MG63 (cell line): ENCODE data around the gene MED12L. TPM values are rescaled to one million over a fixed set of nuclear protein-coding genes. Genes with fewer than 3 reads are reported as not detected.
"Not testable (repeated sequence)": the region's sequence is repeated elsewhere in the genome, so short reads cannot be mapped to it uniquely, and the experiment has no call there.

Source experiments
- DNase-seq: peaks from one replicate; pipeline ENCODE4 v3.0.0-alpha.2; 2020
- H3K27me3 ChIP-seq: fragments of 250-450 bp; sonication (Bioruptor Pico); 2 replicates; pipeline ENCODE4 v1.5.1; 2020; ENCODE audit warnings: mild to moderate bottlenecking, moderate library complexity
- H3K36me3 ChIP-seq: fragments of 250-450 bp; sonication (Bioruptor Pico); 2 replicates; pipeline ENCODE4 v1.5.1; 2020; ENCODE audit warnings: mild to moderate bottlenecking, moderate library complexity
- H3K4me3 ChIP-seq: fragments of 250-450 bp; sonication (Bioruptor Pico); 2 replicates; pipeline ENCODE4 v1.5.1; 2020; ENCODE audit warnings: mild to moderate bottlenecking, moderate library complexity
- H3K9me3 ChIP-seq: fragments of 250-450 bp; sonication (Bioruptor Pico); 2 replicates; pipeline ENCODE4 v1.5.1; 2020; ENCODE audit warnings: mild to moderate bottlenecking, moderate library complexity
- total RNA-seq: library from RNA; depleted of rRNA; stranded (reverse); fragments of >200 nt; shearing (Covaris generic); gene quantifications from 2 replicates; pipeline ENCODE4 v1.2.3, GENCODE V29; 2014; ENCODE audit warnings: low replicate concordance

MED12L gene
- total RNA-seq, 1 experiment from 2014 or later: not detected

- not testable (repeated sequence) for DNase-seq, H3K4me3 ChIP-seq, H3K27me3 ChIP-seq, H3K9me3 ChIP-seq, H3K36me3 ChIP-seq
These were observed 306.7 kb downstream of the MED12L start for GRCh38 chr3:151392191-151392590.

- no peaks in the 10 kb centered on the region for H3K9me3 ChIP-seq
- DNase-seq: no peak
- H3K4me3 ChIP-seq: no peak overlapping the region
- no peaks in the 10 kb centered on the region for H3K27me3 ChIP-seq
- H3K36me3 ChIP-seq: no peaks in the 10 kb centered on the region
These were observed 307.8 kb downstream of the MED12L start for GRCh38 chr3:151393146-151393830.

- H3K9me3 ChIP-seq: no peaks in the 10 kb centered on the region
- no peak overlapping the region for H3K4me3 ChIP-seq
- no peak for DNase-seq
- no peaks in the 10 kb centered on the region for H3K27me3 ChIP-seq
- no peaks in the 10 kb centered on the region for H3K36me3 ChIP-seq
These were observed 308.5 kb downstream of the MED12L start for GRCh38 chr3:151393941-151394340.

GRCh38 chr3:151394611-151395010 is 309.1 kb downstream of the MED12L start:
- no peaks in the 10 kb centered on the region for H3K9me3 ChIP-seq

GRCh38 chr3:151395806-151396205 is 310.3 kb downstream of the MED12L start:
- Histone ChIP-seq H3K36me3 (no peaks in the 10 kb centered on the region), H3K4me3 (no peak overlapping the region), H3K27me3 (no peaks in the 10 kb centered on the region), H3K9me3 (no peaks in the 10 kb centered on the region)
- DNase-seq: no peak

More at GRCh38 chr3:151394611-151395010, 309.1 kb downstream of the MED12L start:
- Histone ChIP-seq H3K36me3 (no peaks in the 10 kb centered on the region), H3K4me3 (no peak overlapping the region), H3K27me3 (no peaks in the 10 kb centered on the region)
- no peak for DNase-seq

- Histone ChIP-seq H3K4me3 (no peak overlapping the region), H3K9me3 (no peaks in the 10 kb centered on the region), H3K27me3 (no peaks in the 10 kb centered on the region), H3K36me3 (no peaks in the 10 kb centered on the region)
- DNase-seq: no peak
These were observed 313.4 kb downstream of the MED12L start for GRCh38 chr3:151398895-151399294.

GRCh38 chr3:151400341-151400740 is 314.9 kb downstream of the MED12L start:
- no peak for DNase-seq
- H3K9me3 ChIP-seq: no peaks in the 10 kb centered on the region
- no peaks in the 10 kb centered on the region for H3K27me3 ChIP-seq
- no peaks in the 10 kb centered on the region for H3K36me3 ChIP-seq
- H3K4me3 ChIP-seq: no peak overlapping the region

- Histone ChIP-seq H3K9me3 (no peaks in the 10 kb centered on the region), H3K36me3 (no peaks in the 10 kb centered on the region), H3K27me3 (no peaks in the 10 kb centered on the region), H3K4me3 (no peak overlapping the region)
- DNase-seq: no peak
These were observed 316.9 kb downstream of the MED12L start for GRCh38 chr3:151402349-151402748.

GRCh38 chr3:151403246-151403645 is 317.8 kb downstream of the MED12L start:
- DNase-seq: no peak

GRCh38 chr3:151404316-151404715 is 318.9 kb downstream of the MED12L start:
- Histone ChIP-seq H3K36me3 (no peaks in the 10 kb centered on the region), H3K9me3 (no peaks in the 10 kb centered on the region), H3K27me3 (no peaks in the 10 kb centered on the region), H3K4me3 (no peak overlapping the region)
- DNase-seq: no peak

More at GRCh38 chr3:151403246-151403645, 317.8 kb downstream of the MED12L start:
- no peaks in the 10 kb centered on the region for H3K9me3 ChIP-seq
- H3K27me3 ChIP-seq: no peaks in the 10 kb centered on the region
- no peak overlapping the region for H3K4me3 ChIP-seq
- no peaks in the 10 kb centered on the region for H3K36me3 ChIP-seq

GRCh38 chr3:151407928-151408327 is 322.5 kb downstream of the MED12L start:
- DNase-seq: no peak
- no peaks in the 10 kb centered on the region for H3K9me3 ChIP-seq
- H3K4me3 ChIP-seq: no peak overlapping the region
- no peaks in the 10 kb centered on the region for H3K36me3 ChIP-seq
- no peaks in the 10 kb centered on the region for H3K27me3 ChIP-seq

GRCh38 chr3:151410891-151411559 is 325.6 kb downstream of the MED12L start:
- no peak overlapping the region for H3K4me3 ChIP-seq
- no peak for DNase-seq
- no peaks in the 10 kb centered on the region for H3K36me3 ChIP-seq
- no peaks in the 10 kb centered on the region for H3K27me3 ChIP-seq
- H3K9me3 ChIP-seq: no peaks in the 10 kb centered on the region; the same call in 1 of the 2 replicates

GRCh38 chr3:151412989-151413388 is 327.5 kb downstream of the MED12L start:
- Histone ChIP-seq H3K36me3 (no peaks in the 10 kb centered on the region), H3K4me3 (no peak overlapping the region), H3K9me3 (no peaks in the 10 kb centered on the region; the same call in 1 of the 2 replicates), H3K27me3 (no peaks in the 10 kb centered on the region)
- DNase-seq: no peak

- no peak for DNase-seq
- no peak overlapping the region for H3K4me3 ChIP-seq
These were observed 329.8 kb downstream of the MED12L start for GRCh38 chr3:151415289-151415688.

GRCh38 chr3:151419806-151420205 is 334.3 kb downstream of the MED12L start:
- Histone ChIP-seq H3K36me3 (no peaks in the 10 kb centered on the region), H3K9me3 (no peaks in the 10 kb centered on the region), H3K27me3 (no peaks in the 10 kb centered on the region), H3K4me3 (no peak overlapping the region)
- no peak for DNase-seq

More at GRCh38 chr3:151415289-151415688, 329.8 kb downstream of the MED12L start:
- Histone ChIP-seq H3K36me3 (no peaks in the 10 kb centered on the region), H3K9me3 (no peaks in the 10 kb centered on the region; the same call in 1 of the 2 replicates), H3K27me3 (no peaks in the 10 kb centered on the region)

- no peak overlapping the region for H3K4me3 ChIP-seq
- H3K27me3 ChIP-seq: no peaks in the 10 kb centered on the region
- no peaks in the 10 kb centered on the region for H3K36me3 ChIP-seq
- no peak for DNase-seq
- H3K9me3 ChIP-seq: no peaks in the 10 kb centered on the region
These were observed 336.5 kb downstream of the MED12L start for GRCh38 chr3:151421938-151422337.

- H3K9me3 ChIP-seq: no peaks in the 10 kb centered on the region
- no peaks in the 10 kb centered on the region for H3K36me3 ChIP-seq
- DNase-seq: no peak
- no peak overlapping the region for H3K4me3 ChIP-seq
- H3K27me3 ChIP-seq: no peaks in the 10 kb centered on the region
These were observed 337.6 kb downstream of the MED12L start for GRCh38 chr3:151423091-151423490.
